ENCODE measurements around the gene ST6GALNAC3. TPM values are rescaled to one million over a fixed set of nuclear protein-coding genes. Genes with fewer than 3 reads are reported as not detected.

Gene ST6GALNAC3
- total RNA-seq, 4 donors from 2014 or later, result 2.8 to 3.5 (median 3.4) TPM

DNA sequence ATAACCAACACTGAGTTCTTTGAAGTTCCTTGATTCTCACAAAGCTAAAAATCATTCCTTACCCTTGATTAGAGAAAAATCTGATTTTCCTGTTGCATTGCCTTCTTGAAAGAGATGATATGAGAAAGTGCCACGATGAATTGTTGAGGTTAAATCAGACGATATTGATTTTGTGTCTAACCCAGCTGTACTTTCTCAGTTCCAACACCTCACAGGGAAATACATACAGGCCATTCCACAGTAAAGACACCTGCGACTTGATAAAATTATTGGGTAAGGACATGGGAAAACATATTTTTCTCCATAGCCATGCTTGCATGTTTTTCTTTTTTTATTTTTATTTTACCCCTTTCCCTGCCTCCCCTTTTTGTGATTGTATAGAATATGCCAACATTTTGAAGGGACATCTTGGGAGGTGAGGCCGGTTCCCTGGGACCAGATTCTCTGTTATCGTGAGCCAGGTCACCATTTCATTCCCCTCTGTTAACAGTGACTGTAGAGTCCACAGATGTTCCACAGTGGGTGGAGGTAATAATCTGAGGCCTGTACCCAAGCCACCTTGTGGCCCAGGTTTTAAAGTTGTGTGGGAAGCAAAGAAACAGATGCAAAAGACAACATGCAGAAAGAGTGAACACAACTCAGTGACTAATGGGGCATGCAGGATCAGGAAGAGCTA, 537.4 kb downstream of the ST6GALNAC3 start:
- H3K27ac ChIP-seq, result no peak overlapping the region

DNA sequence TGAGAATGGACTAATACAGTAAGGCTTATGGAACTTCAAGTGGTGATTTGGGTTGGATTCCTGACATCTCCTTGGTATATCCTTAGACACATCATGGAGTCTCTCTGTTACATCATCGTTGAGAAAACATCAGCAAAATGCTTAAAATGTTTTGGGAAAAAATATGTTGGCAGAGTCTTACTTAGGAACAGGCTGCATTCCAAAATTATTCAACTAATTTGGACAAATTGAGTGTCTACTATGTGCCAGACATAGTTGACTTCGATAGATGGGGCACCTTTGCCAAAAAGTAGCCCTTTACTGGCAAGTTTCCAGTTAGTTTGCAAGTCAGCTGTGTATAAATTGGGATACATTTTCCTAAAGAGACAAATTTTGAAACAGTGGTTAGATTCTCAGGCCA, 539.3 kb downstream of the ST6GALNAC3 start:
- Histone ChIP-seq H3K9me3 (no peaks in the 10 kb centered on the region), H3K27ac (no peak overlapping the region), H3K4me1 (no peaks in the 10 kb centered on the region), H3K4me3 (no peak overlapping the region), H3K27me3 (no peaks in the 10 kb centered on the region), H3K36me3 (no peaks in the 10 kb centered on the region)
- TF ChIP-seq, protein P1, sequence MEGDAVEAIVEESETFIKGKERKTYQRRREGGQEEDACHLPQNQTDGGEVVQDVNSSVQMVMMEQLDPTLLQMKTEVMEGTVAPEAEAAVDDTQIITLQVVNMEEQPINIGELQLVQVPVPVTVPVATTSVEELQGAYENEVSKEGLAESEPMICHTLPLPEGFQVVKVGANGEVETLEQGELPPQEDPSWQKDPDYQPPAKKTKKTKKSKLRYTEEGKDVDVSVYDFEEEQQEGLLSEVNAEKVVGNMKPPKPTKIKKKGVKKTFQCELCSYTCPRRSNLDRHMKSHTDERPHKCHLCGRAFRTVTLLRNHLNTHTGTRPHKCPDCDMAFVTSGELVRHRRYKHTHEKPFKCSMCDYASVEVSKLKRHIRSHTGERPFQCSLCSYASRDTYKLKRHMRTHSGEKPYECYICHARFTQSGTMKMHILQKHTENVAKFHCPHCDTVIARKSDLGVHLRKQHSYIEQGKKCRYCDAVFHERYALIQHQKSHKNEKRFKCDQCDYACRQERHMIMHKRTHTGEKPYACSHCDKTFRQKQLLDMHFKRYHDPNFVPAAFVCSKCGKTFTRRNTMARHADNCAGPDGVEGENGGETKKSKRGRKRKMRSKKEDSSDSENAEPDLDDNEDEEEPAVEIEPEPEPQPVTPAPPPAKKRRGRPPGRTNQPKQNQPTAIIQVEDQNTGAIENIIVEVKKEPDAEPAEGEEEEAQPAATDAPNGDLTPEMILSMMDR (IDR thresholded peaks at IDR 0.05), result no peak
- TF ChIP-seq POLR2A (IDR thresholded peaks at IDR 0.05), result no peak
- no peak for DNase-seq

More for the DNA sequence above, 537.4 kb downstream of the ST6GALNAC3 start:
- DNase-seq, result no peak
- Histone ChIP-seq H3K4me3 (no peak overlapping the region), H3K36me3 (no peaks in the 10 kb centered on the region), H3K4me1 (peaks cover 0 to 3% (median 0%) of the 10 kb centered on the region in 4 donors), H3K9me3 (no peaks in the 10 kb centered on the region), H3K27me3 (no peaks in the 10 kb centered on the region)
- TF ChIP-seq POLR2A (IDR thresholded peaks at IDR 0.05), result no peak
- TF ChIP-seq, protein P1 (IDR thresholded peaks at IDR 0.05), result no peak

DNA sequence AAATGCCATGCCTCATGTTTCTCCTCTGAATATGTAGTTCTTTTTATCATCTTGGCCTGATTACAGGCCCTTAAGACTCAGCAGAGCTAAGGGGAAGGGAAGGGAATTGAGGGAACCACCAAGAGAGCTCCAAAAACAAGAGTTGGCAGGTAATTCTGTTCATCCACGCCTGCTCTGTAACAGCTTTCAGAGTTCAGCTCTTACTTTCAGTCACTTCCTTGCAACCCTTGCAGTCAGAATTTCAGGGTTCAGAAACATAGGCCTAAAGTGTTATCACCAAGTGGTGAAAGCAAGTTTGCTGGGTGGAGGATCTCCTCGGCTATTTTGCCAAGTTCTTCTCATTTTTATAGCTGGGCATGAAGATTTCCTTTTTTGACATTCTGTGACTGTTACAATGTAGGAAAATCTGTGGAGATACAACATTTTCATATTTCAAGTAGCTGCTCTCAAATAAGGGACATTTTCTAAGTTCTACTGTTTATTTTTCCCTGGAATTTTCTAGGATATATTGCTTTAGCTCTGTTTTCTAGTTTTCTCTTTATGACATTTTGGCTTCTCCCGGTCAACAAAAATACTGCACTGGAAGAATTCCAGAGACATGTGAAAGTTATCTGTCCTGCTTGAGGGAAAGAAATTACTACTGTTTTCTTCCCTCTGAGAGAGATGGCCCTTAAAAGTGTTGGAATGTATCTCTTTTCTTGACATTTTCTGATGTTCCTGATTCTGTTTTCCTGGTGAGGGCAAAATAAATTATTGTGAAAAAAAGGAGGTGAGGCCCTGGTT, 540.9 kb downstream of the ST6GALNAC3 start:
- Histone ChIP-seq H3K27ac (no peak overlapping the region), H3K27me3 (no peaks in the 10 kb centered on the region), H3K36me3 (no peaks in the 10 kb centered on the region), H3K4me3 (no peak overlapping the region), H3K4me1 (no peaks in the 10 kb centered on the region), H3K9me3 (no peaks in the 10 kb centered on the region)
- TF ChIP-seq POLR2A (IDR thresholded peaks at IDR 0.05), result no peak
- TF ChIP-seq, protein P1 (IDR thresholded peaks at IDR 0.05), result no peak
- no peak for DNase-seq

DNA sequence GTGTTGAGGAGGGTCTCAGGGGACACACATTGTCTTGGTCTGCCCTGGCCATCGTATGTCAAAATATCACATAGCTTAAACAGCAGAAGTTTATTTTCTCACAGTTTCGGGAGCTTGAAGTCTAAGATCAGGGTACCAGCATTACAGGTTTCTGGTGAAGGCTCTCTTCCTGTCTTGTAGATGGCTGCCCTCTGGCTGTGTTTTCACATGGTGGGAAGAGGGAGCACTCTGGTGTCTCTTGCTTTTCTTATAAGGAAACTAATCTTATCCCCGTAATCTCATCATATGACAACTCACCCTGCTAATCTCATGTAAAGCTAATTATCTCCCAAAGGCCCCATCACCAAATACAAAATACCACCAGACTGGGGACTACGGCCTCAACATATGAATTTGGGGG, 545.8 kb downstream of the ST6GALNAC3 start:
- H3K36me3 ChIP-seq, result no peaks in the 10 kb centered on the region
- TF ChIP-seq, protein P1 (IDR thresholded peaks at IDR 0.05), result no peak
- TF ChIP-seq POLR2A (IDR thresholded peaks at IDR 0.05), result no peak
- H3K4me1 ChIP-seq, result no peaks in the 10 kb centered on the region
- no peak for DNase-seq
- no peaks in the 10 kb centered on the region for H3K27me3 ChIP-seq
- no peak overlapping the region for H3K27ac ChIP-seq
- no peaks in the 10 kb centered on the region for H3K9me3 ChIP-seq
- H3K4me3 ChIP-seq, result no peak overlapping the region

DNA sequence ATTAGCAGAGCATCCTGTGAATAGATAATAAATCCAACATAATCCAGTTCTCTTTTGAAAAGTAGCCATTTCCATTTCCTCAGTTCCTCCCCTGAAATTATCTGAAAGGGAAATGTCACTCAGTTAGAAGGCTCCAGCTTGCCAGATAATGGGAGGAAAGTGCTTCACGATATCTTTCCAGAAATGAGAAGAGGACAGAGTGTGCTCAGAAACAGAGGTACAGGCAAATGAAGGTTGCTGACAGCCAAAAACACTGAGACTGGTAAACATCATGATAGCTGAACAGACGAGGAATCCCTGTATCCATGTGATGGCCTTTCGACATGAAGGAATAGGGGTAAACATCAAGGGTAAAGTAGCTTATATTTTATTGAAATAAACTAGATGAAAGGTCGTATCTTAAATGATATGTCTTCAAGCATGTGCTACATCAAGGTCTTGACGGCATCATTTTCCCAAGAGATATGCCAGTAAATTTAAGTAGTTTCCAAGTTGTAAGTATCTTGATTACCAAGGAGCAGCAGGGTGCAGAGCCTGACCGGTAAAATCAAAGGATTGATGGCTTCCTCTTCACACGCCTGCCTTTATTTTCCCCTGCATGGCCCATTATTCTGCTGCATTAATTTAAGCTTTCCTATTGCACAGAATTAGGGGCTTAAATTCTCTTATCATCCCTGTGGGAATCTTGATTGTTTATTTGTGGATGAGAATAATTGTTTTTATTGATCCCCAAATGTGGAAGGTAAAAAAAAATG, 548.4 kb downstream of the ST6GALNAC3 start:
- DNase-seq, result no peak
- Histone ChIP-seq H3K4me3 (no peak overlapping the region), H3K4me1 (no peaks in the 10 kb centered on the region), H3K27ac (no peak overlapping the region), H3K27me3 (no peaks in the 10 kb centered on the region), H3K36me3 (no peaks in the 10 kb centered on the region), H3K9me3 (no peaks in the 10 kb centered on the region)
- TF ChIP-seq POLR2A (IDR thresholded peaks at IDR 0.05), result no peak
- TF ChIP-seq, protein P1 (IDR thresholded peaks at IDR 0.05), result no peak
